ENCODE data around the gene ALK.
"Not testable (repeated sequence)": the region's sequence is repeated elsewhere in the genome, so short reads cannot be mapped to it uniquely, and the experiment has no call there.

ALK gene

GRCh38 chr2:29837925-29838324 lies 83.5 kb downstream of the ALK start:
- no peak for DNase-seq

- no peak for DNase-seq
These were observed 86.8 kb downstream of the ALK start for GRCh38 chr2:29834624-29835023.

- DNase-seq: no peak
These were observed 87.3 kb downstream of the ALK start for GRCh38 chr2:29834036-29834540.

GRCh38 chr2:29831560-29831959 lies 89.8 kb downstream of the ALK start:
- no peak for DNase-seq

- DNase-seq: no peak
These were observed 91.5 kb downstream of the ALK start for GRCh38 chr2:29829841-29830240.

GRCh38 chr2:29824145-29824544 lies 97.2 kb downstream of the ALK start:
- DNase-seq: not testable (repeated sequence)

- DNase-seq: no peak
These were observed 99.8 kb downstream of the ALK start for GRCh38 chr2:29821591-29821990.

GRCh38 chr2:29819570-29819969 lies 101.8 kb downstream of the ALK start:
- no peak for DNase-seq

- no peak for DNase-seq
These were observed 103.3 kb downstream of the ALK start for GRCh38 chr2:29817801-29818680.

- DNase-seq: no peak
These were observed 104.1 kb downstream of the ALK start for GRCh38 chr2:29817299-29817698.

GRCh38 chr2:29816651-29817050 lies 104.7 kb downstream of the ALK start:
- DNase-seq: no peak

GRCh38 chr2:29811378-29811777 lies 110.0 kb downstream of the ALK start:
- DNase-seq: no peak

- no peak for DNase-seq
These were observed 110.4 kb downstream of the ALK start for GRCh38 chr2:29810956-29811355.

GRCh38 chr2:29808321-29808720 lies 113.1 kb downstream of the ALK start:
- no peak for DNase-seq

- no peak for DNase-seq
These were observed 114.3 kb downstream of the ALK start for GRCh38 chr2:29807082-29807481.

GRCh38 chr2:29806461-29806860 lies 114.9 kb downstream of the ALK start:
- no peak for DNase-seq

- DNase-seq: no peak
These were observed 116.7 kb downstream of the ALK start for GRCh38 chr2:29804671-29805070.

- DNase-seq: no peak
These were observed 117.8 kb downstream of the ALK start for GRCh38 chr2:29803537-29803936.

GRCh38 chr2:29802986-29803385 lies 118.4 kb downstream of the ALK start:
- no peak for DNase-seq

GRCh38 chr2:29799628-29800027 lies 121.8 kb downstream of the ALK start:
- DNase-seq: no peak

- DNase-seq: no peak
These were observed 123.5 kb downstream of the ALK start for GRCh38 chr2:29797916-29798315.

GRCh38 chr2:29796446-29796845 lies 124.9 kb downstream of the ALK start:
- DNase-seq: no peak

GRCh38 chr2:29789911-29790485 lies 131.4 kb downstream of the ALK start:
- no peak for DNase-seq
